Pancreas (tissue), 10 donors: ENCODE measurements around the gene HNMT. TPM values are rescaled to one million over a fixed set of nuclear protein-coding genes. Genes with fewer than 3 reads are reported as not detected.
"Not testable (repeated sequence)": the region's sequence is repeated elsewhere in the genome, so short reads cannot be mapped to it uniquely, and the experiment has no call there.

Source experiments
- ATAC-seq, 4 donors: fragments of 200-7000 bp; cut with Tn5 transposase; one replicate each; pipeline versions ENCODE4 v1.8.0 to v1.9.1; 2020; ENCODE audit warnings: mild to moderate bottlenecking in 4 of 4, moderate library complexity in 4 of 4
- DNase-seq, 6 donors: peaks; one replicate each; pipeline ENCODE4 v3.0.0-alpha.2; 2020
- FAIRE-seq: peaks from 2 replicates; lab custom pipeline; 2012; peaks lifted over from hg19 to GRCh38; lab: Jason Lieb, UNC
- H3K27ac ChIP-seq, 4 donors: fragments of 200-600 bp; sonication (generic); 1 replicate in 3 of 4; 2 replicates in 1 of 4; pipeline versions ENCODE4 v1.5.0 to v1.8.0; 2020
- H3K27me3 ChIP-seq, 4 donors: fragments of 200-600 bp; one replicate each; pipeline ENCODE4 v1.8.0; 2021
- H3K36me3 ChIP-seq, 3 donors: fragments of 200-600 bp; sonication (generic) in 1 of 3; one replicate each; pipeline versions ENCODE4 v1.5.0 to v1.8.0; 2020 to 2021
- H3K4me1 ChIP-seq, 3 donors: fragments of 200-600 bp; one replicate each; pipeline ENCODE4 v1.8.0; 2021
- H3K4me3 ChIP-seq, 4 donors: fragments of 200-600 bp; sonication (generic) in 2 of 4; one replicate each; pipeline versions ENCODE4 v1.5.0 to v1.8.0; 2020 to 2021
- H3K9me3 ChIP-seq, 4 donors: fragments of 200-600 bp; one replicate each; pipeline ENCODE4 v1.8.0; 2021
- WGBS, 2 donors: extraction: QIAGEN DNeasy Blood & Tissue Kit; methylation state at CpG; one replicate each; pipeline ENCODE4 v1.1.7; 2013; 5-methylcytosine and 5-hydroxymethylcytosine counted together
- intact Hi-C, 3 donors: fragments of 100-400 bp; cut with DNase I; formaldehyde crosslinking; loops; one replicate each; pipeline versions ENCODE4 v1.11.1 to v1.14.2; 2022
- polyA plus RNA-seq, 2 donors: library from polyadenylated mRNA; stranded (reverse); fragments of 200-250 nt; gene quantifications; one replicate each; pipeline ENCODE4 v1.2.3, GENCODE V29; 2013
- total RNA-seq, 6 donors: library from RNA; stranded (reverse); fragmentation: NEBNext Ultra II Directional in 4 of 6; extraction: Animal tissue kit (Norgen Biotek cat#: 25700) in 4 of 6; gene quantifications; one replicate each; pipeline versions ENCODE4 v1.2.1 to v1.2.4, GENCODE V29; 2021 to 2023
- TF ChIP-seq, protein P1 (sequence below), 4 donors: fragments of 200-600 bp; sonication (generic) in 3 of 4; IDR thresholded peaks; one replicate each; pipeline versions ENCODE4 v1.5.0 to v1.8.0; 2021; ENCODE audit warnings: antibody characterized with exemption in 4 of 4
- donor health status: healthy with polysubstance abuse.
- donor health status: DM: no; HTN: no; CAD: no; lungs with moderate emphysema.
- donor health status: DM: no; HTN: no; CAD: no.
- donor health status: control.
- donor health status: control.
- donor health status: Bipolar disorder and iron deficiency.
- donor health status: DM: yes; HTN: yes; CAD: no.
- donor health status: DM: no; HTN: no; CAD: no.
- donor health status: DM: no; HTN: no; CAD: no.
- donor health status: DM: yes; HTN: yes; CAD: no.

HNMT gene
- total and polyA plus RNA-seq, 8 donors, result 14.8 to 44.6 (median 25.1) TPM

- H3K9me3 ChIP-seq, result no peaks in the 10 kb centered on the region
- TF ChIP-seq, protein P1, sequence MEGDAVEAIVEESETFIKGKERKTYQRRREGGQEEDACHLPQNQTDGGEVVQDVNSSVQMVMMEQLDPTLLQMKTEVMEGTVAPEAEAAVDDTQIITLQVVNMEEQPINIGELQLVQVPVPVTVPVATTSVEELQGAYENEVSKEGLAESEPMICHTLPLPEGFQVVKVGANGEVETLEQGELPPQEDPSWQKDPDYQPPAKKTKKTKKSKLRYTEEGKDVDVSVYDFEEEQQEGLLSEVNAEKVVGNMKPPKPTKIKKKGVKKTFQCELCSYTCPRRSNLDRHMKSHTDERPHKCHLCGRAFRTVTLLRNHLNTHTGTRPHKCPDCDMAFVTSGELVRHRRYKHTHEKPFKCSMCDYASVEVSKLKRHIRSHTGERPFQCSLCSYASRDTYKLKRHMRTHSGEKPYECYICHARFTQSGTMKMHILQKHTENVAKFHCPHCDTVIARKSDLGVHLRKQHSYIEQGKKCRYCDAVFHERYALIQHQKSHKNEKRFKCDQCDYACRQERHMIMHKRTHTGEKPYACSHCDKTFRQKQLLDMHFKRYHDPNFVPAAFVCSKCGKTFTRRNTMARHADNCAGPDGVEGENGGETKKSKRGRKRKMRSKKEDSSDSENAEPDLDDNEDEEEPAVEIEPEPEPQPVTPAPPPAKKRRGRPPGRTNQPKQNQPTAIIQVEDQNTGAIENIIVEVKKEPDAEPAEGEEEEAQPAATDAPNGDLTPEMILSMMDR (IDR thresholded peaks at IDR 0.05), result no peak
- FAIRE-seq, result no peak
- H3K27me3 ChIP-seq, result no peaks in the 10 kb centered on the region
- H3K36me3 ChIP-seq, result peaks cover 0 to 25% (median 3%) of the 10 kb centered on the region in 3 donors
- H3K27ac ChIP-seq, result no peak overlapping the region
- H3K4me1 ChIP-seq, result no peaks in the 10 kb centered on the region
- H3K4me3 ChIP-seq, result no peak overlapping the region
- 86 to 95% methylated on average over 1 of the region's 1 CpG for WGBS, 2 donors
- no peak for ATAC-seq
- intact Hi-C loops, result no loop called here
- DNase-seq, result no peak
Measured at GRCh38 chr2:137986268-137986667, 22.0 kb downstream of the HNMT start.

DNA sequence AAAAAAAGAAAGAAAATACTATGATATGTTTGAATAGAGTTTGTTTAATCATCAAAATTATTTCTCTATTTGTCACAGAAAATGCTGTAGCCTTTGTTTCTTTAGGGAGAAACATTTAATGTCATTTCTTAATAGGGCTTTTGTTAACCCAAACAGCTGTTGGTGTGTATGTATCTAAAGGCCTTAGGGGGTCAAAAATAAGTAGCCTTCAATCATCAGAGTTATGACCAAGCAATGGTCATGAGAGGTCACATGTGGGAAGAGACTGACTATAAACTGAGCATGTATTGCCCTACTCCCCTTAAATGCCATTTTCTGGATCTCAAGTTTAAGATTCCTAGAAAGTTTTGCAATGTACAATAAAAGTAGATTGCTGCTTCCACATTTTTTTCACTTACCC is 22.7 kb downstream of the HNMT start:
- no peaks in the 10 kb centered on the region for H3K27me3 ChIP-seq
- FAIRE-seq (no peak), ATAC-seq (no peak), DNase-seq (no peak)
- peaks cover 3 to 20% (median 3%) of the 10 kb centered on the region in 3 donors for H3K36me3 ChIP-seq
- intact Hi-C loops, result no loop called here
- H3K4me1 ChIP-seq, result no peaks in the 10 kb centered on the region
- no peak overlapping the region for H3K27ac ChIP-seq
- H3K9me3 ChIP-seq, result no peaks in the 10 kb centered on the region
- TF ChIP-seq, protein P1 (IDR thresholded peaks at IDR 0.05), result no peak
- H3K4me3 ChIP-seq, result no peak overlapping the region

DNA sequence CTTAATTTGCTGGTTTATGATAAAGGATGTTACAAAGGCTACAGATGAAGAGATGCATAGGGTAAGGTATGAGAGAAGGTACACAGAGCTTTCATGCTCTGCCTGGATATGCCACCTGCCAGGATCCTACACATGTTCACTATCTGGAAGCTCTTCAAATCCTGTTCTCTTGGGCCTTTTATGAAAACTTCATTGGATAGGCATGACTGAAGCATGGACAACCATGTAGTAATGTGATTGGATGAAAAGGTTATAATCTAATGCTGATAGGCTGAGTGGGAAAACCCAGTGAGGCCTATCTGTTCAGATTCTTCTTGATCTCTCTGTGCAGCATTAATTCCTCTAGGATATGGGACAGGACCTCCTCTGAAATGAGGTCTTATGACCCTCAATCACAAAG is 26.8 kb downstream of the HNMT start:
- DNase-seq (no peak), ATAC-seq (no peak), FAIRE-seq (no peak)
- TF ChIP-seq, protein P1 (IDR thresholded peaks at IDR 0.05), result no peak
- no peaks in the 10 kb centered on the region for H3K4me1 ChIP-seq
- no peak overlapping the region for H3K4me3 ChIP-seq
- intact Hi-C loops, result no loop called here
- peaks cover 3 to 19% (median 3%) of the 10 kb centered on the region in 3 donors for H3K36me3 ChIP-seq
- no peak overlapping the region for H3K27ac ChIP-seq
- no peaks in the 10 kb centered on the region for H3K9me3 ChIP-seq
- H3K27me3 ChIP-seq, result no peaks in the 10 kb centered on the region

DNA sequence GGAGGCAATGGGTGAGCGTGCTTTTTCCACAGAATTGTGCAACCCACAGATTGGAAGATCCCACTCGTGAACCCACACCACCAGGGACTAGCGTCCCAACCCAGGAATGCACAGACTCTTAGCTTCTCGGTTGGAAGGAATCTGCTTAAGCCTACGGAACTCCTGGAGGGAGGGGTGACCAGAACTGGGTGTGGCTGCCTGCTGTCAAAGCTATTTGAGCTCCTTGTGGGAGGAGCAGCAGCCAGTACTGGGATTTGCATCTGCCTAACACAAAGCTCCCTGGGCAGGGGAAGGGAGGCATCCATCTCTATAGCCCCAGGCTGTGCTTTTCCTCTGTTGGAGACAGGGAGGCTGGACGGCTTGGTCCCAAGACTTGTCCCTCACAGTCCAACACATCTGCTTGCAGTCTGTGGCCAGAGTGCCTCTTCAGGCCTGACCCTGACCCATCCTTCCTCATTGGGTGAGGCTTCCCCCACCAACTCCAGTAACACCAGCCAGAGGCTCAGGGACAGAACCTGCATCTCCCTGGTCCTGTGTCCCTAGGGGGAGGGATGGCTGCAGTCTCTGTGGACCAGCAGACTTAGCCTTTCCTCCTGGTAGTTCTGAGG is 27.9 kb downstream of the HNMT start:
- Histone ChIP-seq H3K4me1 (no peaks in the 10 kb centered on the region), H3K27me3 (no peaks in the 10 kb centered on the region), H3K4me3 (no peak overlapping the region), H3K27ac (no peak overlapping the region), H3K9me3 (no peaks in the 10 kb centered on the region), H3K36me3 (peaks cover 3 to 10% (median 3%) of the 10 kb centered on the region in 3 donors)
- intact Hi-C loops, result no loop called here
- no peak for FAIRE-seq
- no peak for DNase-seq
- TF ChIP-seq, protein P1 (IDR thresholded peaks at IDR 0.05), result no peak
- WGBS, 2 donors, result 95 to 99% methylated on average over 6 of the region's 6 CpGs
- no peak for ATAC-seq

DNA sequence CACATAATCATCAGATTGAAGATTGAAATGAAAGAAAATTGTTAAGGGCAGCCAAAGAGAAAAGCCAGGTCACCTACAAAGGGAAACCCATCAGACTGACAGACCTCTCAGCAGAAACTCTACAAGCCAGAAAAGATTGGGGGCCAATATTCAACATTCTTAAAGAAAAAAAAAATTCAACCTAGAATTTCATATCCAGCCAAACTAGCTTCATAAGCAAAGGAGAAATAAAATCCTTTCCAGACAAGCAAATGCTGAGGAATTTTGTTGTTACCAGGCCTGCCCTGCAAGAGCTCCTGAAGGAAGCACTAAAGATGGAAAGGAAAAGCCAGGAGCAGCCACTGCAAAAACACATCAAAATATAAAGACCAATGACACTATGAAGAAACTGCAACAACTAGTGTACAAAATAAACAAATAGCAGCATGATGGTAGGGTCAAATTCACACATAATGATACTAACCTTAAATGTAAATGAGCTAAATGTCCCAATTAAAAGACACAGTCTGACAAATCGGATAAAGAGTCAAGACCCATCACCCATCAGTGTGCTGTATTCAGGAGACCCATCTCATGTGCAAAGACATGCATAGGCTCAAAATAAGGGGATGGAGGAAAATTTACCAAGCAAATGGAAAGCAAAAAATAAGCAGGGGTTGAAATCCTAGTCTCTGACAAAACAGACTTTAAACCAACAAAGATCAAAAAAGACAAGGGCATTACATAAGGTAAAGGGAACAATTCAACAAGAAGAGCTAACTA is 29.6 kb downstream of the HNMT start:
- ATAC-seq, intact Hi-C loops, H3K4me3 ChIP-seq, DNase-seq, H3K36me3 ChIP-seq, H3K4me1 ChIP-seq, H3K27ac ChIP-seq, H3K9me3 ChIP-seq, H3K27me3 ChIP-seq, FAIRE-seq: not testable (repeated sequence)
- 89 to 94% methylated on average over 1 of the region's 1 CpG for WGBS, 2 donors

DNA sequence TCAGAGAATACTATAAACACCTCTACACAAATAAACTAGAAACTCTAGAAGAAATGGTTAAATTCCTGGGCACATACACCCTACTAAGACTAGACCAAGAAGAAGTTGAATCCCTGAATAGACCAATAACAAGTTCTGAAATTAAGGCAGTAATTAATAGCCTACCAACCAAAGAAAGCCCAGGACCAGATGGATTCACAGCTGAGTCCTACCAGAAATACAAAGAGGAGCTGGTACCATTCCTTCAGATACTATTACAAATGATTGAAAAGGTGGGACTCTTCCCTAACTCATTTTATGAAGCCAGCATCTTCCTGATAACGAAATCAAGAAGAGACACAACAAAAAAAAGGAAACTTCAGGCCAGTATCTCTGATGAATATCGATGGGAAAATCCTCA is 31.1 kb downstream of the HNMT start:
- ATAC-seq, H3K36me3 ChIP-seq, H3K4me3 ChIP-seq, H3K9me3 ChIP-seq, FAIRE-seq, H3K27me3 ChIP-seq, DNase-seq, H3K27ac ChIP-seq, intact Hi-C loops, H3K4me1 ChIP-seq: not testable (repeated sequence)
- WGBS, 2 donors, result 93 to 100% methylated on average over 2 of the region's 2 CpGs

GRCh38 chr2:137996158-137996557 is 31.9 kb downstream of the HNMT start:
- DNase-seq, ATAC-seq, H3K9me3 ChIP-seq, intact Hi-C loops, FAIRE-seq, H3K36me3 ChIP-seq, H3K27ac ChIP-seq, H3K4me3 ChIP-seq, H3K27me3 ChIP-seq, H3K4me1 ChIP-seq: not testable (repeated sequence)
